ENCODE data around the gene C1orf216. TPM values are rescaled to one million over a fixed set of nuclear protein-coding genes. Genes with fewer than 3 reads are reported as not detected.

The C1orf216 gene
- total and polyA plus RNA-seq, 10 donors, result 2.7 to 12.6 (median 9.0) TPM

DNA sequence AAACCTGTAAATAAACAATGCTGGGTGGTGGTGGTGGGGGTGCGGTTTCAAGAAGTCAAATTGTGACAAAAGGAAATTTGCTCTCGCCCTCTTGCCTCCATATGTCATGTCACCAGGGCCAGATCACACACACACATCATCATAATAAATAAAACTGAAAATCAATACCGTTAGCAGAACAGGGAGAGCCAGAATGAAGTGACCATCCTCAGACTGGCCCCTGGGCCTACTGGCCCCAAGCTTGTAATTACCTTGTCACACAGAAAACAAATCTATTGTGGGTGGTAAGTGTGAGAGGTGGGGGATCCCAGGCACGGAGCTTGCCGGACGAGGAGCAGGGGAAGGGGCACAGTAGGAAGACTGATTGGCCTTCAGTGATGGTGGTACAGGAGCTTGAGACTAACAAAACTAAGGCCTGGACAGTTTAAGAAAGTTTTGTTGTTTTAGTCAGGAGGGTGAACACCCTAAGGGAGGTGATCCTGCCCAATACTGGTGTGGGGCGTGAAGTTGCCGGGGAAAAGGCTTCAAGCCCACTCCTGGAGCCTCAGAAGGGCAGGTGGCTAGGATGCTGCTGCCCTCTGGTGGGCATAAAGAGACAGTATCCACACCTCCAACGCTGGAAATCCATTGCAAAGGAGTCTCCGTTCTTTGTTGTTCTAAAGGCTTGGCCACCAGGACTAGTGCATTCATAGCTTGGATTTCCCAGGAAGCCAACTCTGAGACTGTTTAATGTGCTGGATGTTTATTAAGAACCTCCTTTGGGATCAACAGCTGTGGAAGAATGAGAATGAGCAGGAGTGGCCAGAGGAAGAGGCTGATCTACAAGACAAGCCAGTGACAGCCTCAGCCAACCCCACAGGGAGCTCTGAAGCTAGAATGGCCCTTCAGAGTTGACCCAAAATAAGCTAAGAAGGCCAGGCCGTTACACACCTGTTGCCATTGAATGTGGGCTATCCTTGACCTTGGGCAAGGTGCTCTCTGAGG lies 8.1 kb upstream of the C1orf216 start:
- no peak for TF ChIP-seq POLR2AphosphoS5 (IDR thresholded peaks at IDR 0.05)
- TF ChIP-seq CTCF (IDR thresholded peaks at IDR 0.05 in 8 of 11, conservative IDR thresholded peaks at IDR 0.05 in 3 of 11), result peak; percentile 44 to 91 (median 76)
- Histone ChIP-seq H3K27ac (no peak overlapping the region), H3K36me3 (peaks cover 0 to 3% (median 0%) of the 10 kb centered on the region in 6 donors), H3K9me3 (no peaks in the 10 kb centered on the region), H3K4me1 (peaks cover 0 to 14% (median 6%) of the 10 kb centered on the region in 6 donors), H3K27me3 (replicated peaks in 1 of 7) (no peaks in the 10 kb centered on the region), H3K4me3 (no peak overlapping the region)
- intact Hi-C loops (cut with DNase I; ENCODE audit: low total_unique reads), result loop anchor here (10.0 kb wide), 1 partner anchor 272 kb away; no protein-coding TSS in a partner anchor
- DNase-seq, result no peak
- 51 to 61% (median 56%) methylated on average over 10 to 11 of the region's 11 CpGs for WGBS, 5 donors

DNA sequence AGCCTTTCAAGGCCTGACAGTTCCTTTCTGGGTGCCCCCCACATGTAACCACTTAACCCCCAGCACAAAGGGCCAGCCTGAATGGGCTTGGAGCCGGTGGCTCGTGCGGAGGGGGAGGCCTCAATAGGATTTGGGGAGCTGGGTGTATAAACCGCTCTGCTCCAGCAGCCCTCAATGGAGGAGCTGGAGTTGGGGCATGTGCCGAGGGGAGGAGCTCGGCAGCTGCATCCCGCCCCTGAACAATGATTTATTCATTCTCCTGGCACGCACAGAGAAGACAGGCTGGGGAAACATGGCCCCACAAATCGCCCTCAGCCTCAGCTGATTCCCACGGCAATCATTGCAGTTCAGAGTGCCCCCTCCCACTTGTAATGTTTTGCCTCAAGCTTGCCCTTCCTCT lies 6.9 kb upstream of the C1orf216 start:
- Histone ChIP-seq H3K36me3 (no peaks in the 10 kb centered on the region), H3K4me3 (no peak overlapping the region), H3K9me3 (no peaks in the 10 kb centered on the region), H3K27me3 (replicated peaks in 1 of 7) (no peaks in the 10 kb centered on the region), H3K27ac (no peak overlapping the region), H3K4me1 (peaks cover 0 to 14% (median 6%) of the 10 kb centered on the region in 6 donors)
- DNase-seq, result no peak
- TF ChIP-seq POLR2A (IDR thresholded peaks at IDR 0.05) (no peak), POLR2AphosphoS5 (IDR thresholded peaks at IDR 0.05) (no peak), CTCF (IDR thresholded peaks at IDR 0.05 in 8 of 11, conservative IDR thresholded peaks at IDR 0.05 in 3 of 11) (no peak)
- WGBS, 5 donors, result 56 to 79% (median 72%) methylated on average over 9 to 10 of the region's 10 CpGs
- intact Hi-C loops (cut with DNase I; ENCODE audit: low total_unique reads), result loop anchor here (10.0 kb wide), 1 partner anchor 271 kb away; no protein-coding TSS in a partner anchor

DNA sequence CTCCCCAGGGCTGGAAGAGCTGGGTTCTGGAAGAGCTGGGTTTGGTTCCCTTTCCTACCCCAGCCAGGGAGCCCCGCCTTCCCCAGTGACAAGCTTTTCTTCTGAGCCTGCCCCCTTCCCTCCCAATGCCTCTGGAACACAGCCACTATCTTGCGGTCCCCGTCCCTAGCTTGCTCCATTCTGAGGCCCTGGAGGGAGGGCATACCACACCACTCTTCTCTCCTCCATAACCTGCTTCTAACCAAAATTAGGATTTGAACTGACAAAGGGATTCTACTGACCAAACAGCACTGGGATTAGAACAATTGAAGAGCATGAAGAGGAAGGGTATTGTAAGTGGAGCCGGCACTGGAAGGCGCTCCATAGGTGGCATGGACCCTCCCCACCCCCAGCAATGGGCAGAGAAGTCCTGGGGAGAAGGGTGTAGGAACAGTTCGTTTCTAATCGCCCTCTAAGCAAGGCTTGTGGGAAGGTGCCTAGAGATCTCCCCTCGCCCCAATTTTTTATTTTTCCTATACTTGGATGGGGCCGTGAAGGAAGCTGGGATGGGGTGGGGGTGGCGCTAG lies 690 bp downstream of the C1orf216 start:
- Histone ChIP-seq H3K27ac (peak overlapping the region; percentile 55 to 88 (median 77)), H3K4me1 (peaks cover 9 to 50% (median 35%) of the 10 kb centered on the region in 6 donors), H3K4me3 (peak overlapping the region; percentile 74 to 95 (median 89)), H3K36me3 (peaks cover 0 to 33% (median 1%) of the 10 kb centered on the region in 6 donors), H3K27me3 (replicated peaks in 1 of 7) (no peaks in the 10 kb centered on the region), H3K9me3 (no peaks in the 10 kb centered on the region)
- 8 to 12% (median 10%) methylated on average over 10 of the region's 10 CpGs for WGBS, 5 donors
- DNase-seq, result no peak
- TF ChIP-seq POLR2AphosphoS5 (IDR thresholded peaks at IDR 0.05) (peak in 1 of 3 donors; percentile 39), POLR2A (IDR thresholded peaks at IDR 0.05) (no peak)
- intact Hi-C loops (cut with DNase I; ENCODE audit: low total_unique reads), result loop anchor here (5.0 kb wide), 1 partner anchor 146 kb away; the partner anchor contains the start of gene TFAP2E

DNA sequence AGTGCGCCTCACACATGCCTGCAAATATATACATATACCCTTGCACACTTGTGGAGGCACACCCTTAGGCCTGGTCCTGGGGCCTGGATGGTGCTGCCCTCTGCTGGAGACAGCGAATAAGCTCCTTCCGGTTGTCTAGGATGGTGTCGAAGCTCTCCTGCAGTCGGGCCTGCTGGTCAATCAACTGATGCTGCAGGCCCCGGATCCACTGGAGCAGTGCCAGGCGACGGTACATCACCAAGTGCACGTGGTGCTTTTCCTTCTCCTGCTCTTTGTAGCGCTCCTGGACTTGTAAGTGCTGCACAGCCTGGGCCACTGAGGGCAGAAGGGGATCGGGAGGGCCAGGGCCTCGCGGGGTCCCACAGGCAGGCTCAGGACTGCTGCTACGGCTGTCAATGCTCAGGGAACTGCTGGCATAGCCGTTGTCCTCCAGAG lies 3.1 kb downstream of the C1orf216 start:
- TF ChIP-seq POLR2AphosphoS5 (IDR thresholded peaks at IDR 0.05) (peak in 1 of 3 donors; percentile 12), POLR2A (IDR thresholded peaks at IDR 0.05) (no peak), CTCF (IDR thresholded peaks at IDR 0.05 in 8 of 11, conservative IDR thresholded peaks at IDR 0.05 in 3 of 11) (peak; percentile 41 to 88 (median 79))
- WGBS, 5 donors, result 14 to 48% (median 41%) methylated on average over 10 to 15 of the region's 15 CpGs
- Histone ChIP-seq H3K27ac (no peak overlapping the region), H3K9me3 (no peaks in the 10 kb centered on the region), H3K27me3 (replicated peaks in 1 of 7) (no peaks in the 10 kb centered on the region), H3K36me3 (peaks cover 0 to 33% (median 1%) of the 10 kb centered on the region in 6 donors), H3K4me1 (peaks cover 9 to 50% (median 35%) of the 10 kb centered on the region in 6 donors), H3K4me3 (peak overlapping the region in 1 of 8 donors; percentile 35)
- intact Hi-C loops (cut with DNase I; ENCODE audit: low total_unique reads), result loop anchor here (5.0 kb wide), 1 partner anchor 143 kb away; the partner anchor contains the start of gene TFAP2E
- DNase-seq, result peak; percentile 90
